Mucosa of rectum (tissue), 2 donors: Measurements from ENCODE around the gene HMCN1.

Experiments used
- H3K27ac ChIP-seq, 2 donors: one replicate each; pipeline ENCODE4 v1.7.0; 2013; ENCODE audit warnings: inconsistent platforms in 2 of 2, low read depth in 2 of 2, low read length in 2 of 2
- H3K27me3 ChIP-seq, 2 donors: one replicate each; pipeline ENCODE4 v1.7.0; 2013; ENCODE audit warnings: low read length in 2 of 2; ENCODE audit not compliant: control insufficient read depth in 2 of 2, insufficient read depth in 2 of 2
- H3K36me3 ChIP-seq, 2 donors: one replicate each; pipeline ENCODE4 v1.7.0; 2013; ENCODE audit warnings: low read length in 2 of 2; ENCODE audit not compliant: control insufficient read depth in 2 of 2, insufficient read depth in 2 of 2
- H3K4me1 ChIP-seq, 2 donors: one replicate each; pipeline ENCODE4 v1.7.0; 2013; ENCODE audit warnings: low read length in 2 of 2, mild to moderate bottlenecking in 1 of 2; ENCODE audit not compliant: control insufficient read depth in 2 of 2, insufficient read depth in 2 of 2
- H3K4me3 ChIP-seq, 2 donors: one replicate each; pipeline ENCODE4 v1.7.0; 2013; ENCODE audit warnings: low read length in 2 of 2
- H3K9ac ChIP-seq, 2 donors: one replicate each; pipeline ENCODE4 v1.7.0; 2013; ENCODE audit warnings: low read length in 2 of 2, low read depth in 1 of 2, mild to moderate bottlenecking in 1 of 2
- H3K9me3 ChIP-seq, 2 donors: one replicate each; pipeline ENCODE4 v1.7.0; 2013; ENCODE audit warnings: low read length in 2 of 2; ENCODE audit not compliant: control insufficient read depth in 2 of 2
- donor health status: healthy.
- donor health status: Normal muscosa, but diverticular disease.

HMCN1 gene

GRCh38 chr1:185840880-185841279 lies 106.7 kb downstream of the HMCN1 start:
- no peaks in the 10 kb centered on the region for H3K9me3 ChIP-seq
- no peaks in the 10 kb centered on the region for H3K36me3 ChIP-seq
- H3K9ac ChIP-seq: no peak overlapping the region
- no peak overlapping the region for H3K4me3 ChIP-seq
- no peaks in the 10 kb centered on the region for H3K4me1 ChIP-seq
- no peaks in the 10 kb centered on the region for H3K27me3 ChIP-seq
- H3K27ac ChIP-seq: no peak overlapping the region

GRCh38 chr1:185843297-185843869 lies 109.2 kb downstream of the HMCN1 start:
- no peak overlapping the region for H3K9ac ChIP-seq
- H3K27ac ChIP-seq: no peak overlapping the region

GRCh38 chr1:185843986-185844385 lies 109.8 kb downstream of the HMCN1 start:
- no peaks in the 10 kb centered on the region for H3K4me1 ChIP-seq

More at GRCh38 chr1:185843297-185843869, 109.2 kb downstream of the HMCN1 start:
- Histone ChIP-seq H3K27me3 (no peaks in the 10 kb centered on the region), H3K4me3 (no peak overlapping the region), H3K9me3 (no peaks in the 10 kb centered on the region), H3K36me3 (no peaks in the 10 kb centered on the region), H3K4me1 (no peaks in the 10 kb centered on the region)

GRCh38 chr1:185846672-185847444 lies 112.7 kb downstream of the HMCN1 start:
- Histone ChIP-seq H3K27ac (no peak overlapping the region), H3K36me3 (no peaks in the 10 kb centered on the region), H3K9me3 (no peaks in the 10 kb centered on the region), H3K9ac (no peak overlapping the region), H3K4me1 (no peaks in the 10 kb centered on the region), H3K4me3 (no peak overlapping the region), H3K27me3 (no peaks in the 10 kb centered on the region)

More at GRCh38 chr1:185843986-185844385, 109.8 kb downstream of the HMCN1 start:
- no peaks in the 10 kb centered on the region for H3K36me3 ChIP-seq
- no peaks in the 10 kb centered on the region for H3K9me3 ChIP-seq
- H3K27ac ChIP-seq: no peak overlapping the region
- H3K9ac ChIP-seq: no peak overlapping the region
- no peak overlapping the region for H3K4me3 ChIP-seq
- H3K27me3 ChIP-seq: no peaks in the 10 kb centered on the region

- Histone ChIP-seq H3K4me1 (no peaks in the 10 kb centered on the region), H3K4me3 (no peak overlapping the region), H3K9ac (no peak overlapping the region), H3K27me3 (no peaks in the 10 kb centered on the region), H3K27ac (no peak overlapping the region), H3K9me3 (no peaks in the 10 kb centered on the region), H3K36me3 (no peaks in the 10 kb centered on the region)
These were observed 114.8 kb downstream of the HMCN1 start for GRCh38 chr1:185849014-185849413.

- H3K9ac ChIP-seq: no peak overlapping the region
- H3K4me1 ChIP-seq: no peaks in the 10 kb centered on the region
- H3K27ac ChIP-seq: no peak overlapping the region
- H3K27me3 ChIP-seq: no peaks in the 10 kb centered on the region
- no peaks in the 10 kb centered on the region for H3K36me3 ChIP-seq
- no peaks in the 10 kb centered on the region for H3K9me3 ChIP-seq
- H3K4me3 ChIP-seq: no peak overlapping the region
These were observed 116.2 kb downstream of the HMCN1 start for GRCh38 chr1:185850366-185850765.

GRCh38 chr1:185853739-185854138 lies 119.5 kb downstream of the HMCN1 start:
- no peaks in the 10 kb centered on the region for H3K36me3 ChIP-seq
- H3K27me3 ChIP-seq: no peaks in the 10 kb centered on the region
- no peak overlapping the region for H3K27ac ChIP-seq
- no peaks in the 10 kb centered on the region for H3K9me3 ChIP-seq
- H3K4me3 ChIP-seq: no peak overlapping the region
- peaks cover 0 to 12% of the 10 kb centered on the region in 2 donors for H3K4me1 ChIP-seq
- no peak overlapping the region for H3K9ac ChIP-seq

GRCh38 chr1:185856482-185856881 lies 122.3 kb downstream of the HMCN1 start:
- Histone ChIP-seq H3K4me3 (no peak overlapping the region), H3K27ac (no peak overlapping the region), H3K4me1 (peaks cover 0 to 12% of the 10 kb centered on the region in 2 donors)

GRCh38 chr1:185857442-185857841 lies 123.3 kb downstream of the HMCN1 start:
- H3K4me3 ChIP-seq: no peak overlapping the region
- H3K36me3 ChIP-seq: no peaks in the 10 kb centered on the region
- H3K27me3 ChIP-seq: no peaks in the 10 kb centered on the region
- no peak overlapping the region for H3K27ac ChIP-seq
- peaks cover 0 to 12% of the 10 kb centered on the region in 2 donors for H3K4me1 ChIP-seq
- no peak overlapping the region for H3K9ac ChIP-seq
- no peaks in the 10 kb centered on the region for H3K9me3 ChIP-seq

More at GRCh38 chr1:185856482-185856881, 122.3 kb downstream of the HMCN1 start:
- Histone ChIP-seq H3K27me3 (no peaks in the 10 kb centered on the region), H3K36me3 (no peaks in the 10 kb centered on the region), H3K9me3 (no peaks in the 10 kb centered on the region), H3K9ac (no peak overlapping the region)

- H3K27me3 ChIP-seq: no peaks in the 10 kb centered on the region
- H3K36me3 ChIP-seq: no peaks in the 10 kb centered on the region
- no peak overlapping the region for H3K4me3 ChIP-seq
- H3K27ac ChIP-seq: no peak overlapping the region
- no peak overlapping the region for H3K9ac ChIP-seq
- H3K4me1 ChIP-seq: peaks cover 0 to 23% of the 10 kb centered on the region in 2 donors
- no peaks in the 10 kb centered on the region for H3K9me3 ChIP-seq
These were observed 126.1 kb downstream of the HMCN1 start for GRCh38 chr1:185860311-185860710.
